ENCODE data around the gene CFAP97D1. TPM values are rescaled to one million over a fixed set of nuclear protein-coding genes. Genes with fewer than 3 reads are reported as not detected.

The CFAP97D1 gene
- total RNA-seq, 1 experiment from 2014 or later, result 0.18 TPM

DNA sequence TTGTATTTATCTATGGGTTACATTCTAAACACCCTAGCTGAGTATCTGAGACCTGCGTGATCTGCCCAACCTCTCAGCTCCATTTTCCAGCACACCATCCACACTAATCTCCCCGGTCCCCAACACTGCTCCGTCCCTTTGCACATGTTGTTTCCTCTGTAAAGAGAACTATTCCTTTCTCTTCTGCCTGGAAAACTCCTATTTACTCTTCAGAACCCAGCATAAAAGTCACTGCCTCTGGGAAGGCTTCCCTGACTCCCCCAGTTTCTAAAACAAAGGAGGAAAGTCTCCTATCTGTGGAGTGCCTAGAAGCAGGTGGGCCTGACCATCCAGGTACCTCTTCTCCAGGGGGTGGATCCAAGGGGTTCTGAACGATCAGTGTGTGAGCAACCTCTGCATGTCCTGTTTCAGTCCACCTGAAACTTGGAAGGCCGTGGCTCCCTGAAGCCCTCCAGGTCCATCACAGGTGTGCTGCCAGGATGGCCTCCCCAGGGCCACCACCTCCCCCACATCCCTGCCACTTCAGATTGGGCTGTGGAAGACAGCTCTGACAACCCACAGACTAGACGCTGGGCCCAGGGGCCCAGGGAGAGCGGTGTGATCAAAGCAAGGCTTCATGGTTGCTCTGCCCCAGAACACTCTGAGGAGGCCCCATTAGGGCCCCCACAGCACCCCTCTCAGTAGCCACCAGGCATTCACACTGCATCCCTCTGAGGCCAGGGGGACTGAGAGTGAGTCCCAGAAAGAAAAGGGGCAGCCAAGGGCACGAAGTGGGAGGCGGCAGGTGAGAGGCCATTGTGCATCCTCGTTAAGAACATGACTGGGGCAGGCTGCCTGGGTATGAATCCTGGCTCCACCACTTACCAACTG, 32.4 kb downstream of the CFAP97D1 start:
- Mint-ChIP-seq H3K27ac (ENCODE audit: unreplicated experiment) (no peak overlapping the region), H3K4me1 (ENCODE audit: low read depth, unreplicated experiment) (peaks cover 8% of the 10 kb centered on the region), H3K36me3 (ENCODE audit: insufficient read depth, unreplicated experiment) (no peaks in the 10 kb centered on the region), H3K27me3 (ENCODE audit: insufficient read depth, unreplicated experiment) (no peaks in the 10 kb centered on the region), H3K4me3 (ENCODE audit: unreplicated experiment) (no peak overlapping the region), H3K9me3 (ENCODE audit: unreplicated experiment) (no peaks in the 10 kb centered on the region)
- Histone ChIP-seq H3K36me3 (ENCODE audit: control insufficient read depth, insufficient read depth, low read length) (no peaks in the 10 kb centered on the region), H3K27me3 (replicated peaks; ENCODE audit: control insufficient read depth, insufficient read depth, low read length) (no peaks in the 10 kb centered on the region), H3K4me1 (peaks cover 6% of the 10 kb centered on the region; the same call in 1 of the 2 replicates), H3K9me3 (no peaks in the 10 kb centered on the region), H3K4me3 (ENCODE audit: low read depth, low read length) (no peak overlapping the region)
- no peak for TF ChIP-seq CTCF (IDR thresholded peaks at IDR 0.05; ENCODE audit: insufficient read depth in 1 of 2, low read depth in 1 of 2, low read length in 1 of 2, severe bottlenecking in 1 of 2, unreplicated experiment in 1 of 2)
- BruUV-seq (replicated peaks), result no TSS peak
- POLR2A ChIA-PET, result no interaction called here
- CTCF ChIA-PET, result interaction anchor here (1.3 kb wide), 1 partner anchor 34 kb away, joined by 4 read pairs; the partner anchor contains the start of gene DUSP3
- DNase-seq, result no peak
- intact Hi-C loops (cut with micrococcal nuclease; ENCODE audit: unreplicated experiment), result no loop called here

- intact Hi-C loops (cut with micrococcal nuclease; ENCODE audit: unreplicated experiment), result no loop called here
- H3K27ac Mint-ChIP-seq (ENCODE audit: unreplicated experiment), result no peak overlapping the region
- Histone ChIP-seq H3K9me3 (no peaks in the 10 kb centered on the region), H3K36me3 (ENCODE audit: control insufficient read depth, insufficient read depth, low read length) (no peaks in the 10 kb centered on the region), H3K4me3 (ENCODE audit: low read depth, low read length) (no peak overlapping the region), H3K27me3 (replicated peaks; ENCODE audit: control insufficient read depth, insufficient read depth, low read length) (no peaks in the 10 kb centered on the region), H3K4me1 (peaks cover 6% of the 10 kb centered on the region; the same call in 1 of the 2 replicates)
- POLR2A ChIA-PET, result no interaction called here
- no peaks in the 10 kb centered on the region for H3K36me3 Mint-ChIP-seq (ENCODE audit: insufficient read depth, unreplicated experiment)
- CTCF ChIA-PET, result interaction anchor here (0.6 to 1.3 kb wide), 5 partner anchors 19 to 386 kb away, joined by 3 to 8 read pairs (median 4); partner anchors contain the start of genes ATXN7L3, DUSP3 and MPP3
- H3K9me3 Mint-ChIP-seq (ENCODE audit: unreplicated experiment), result no peaks in the 10 kb centered on the region
- H3K4me1 Mint-ChIP-seq (ENCODE audit: low read depth, unreplicated experiment), result peaks cover 8% of the 10 kb centered on the region
- no TSS peak for BruUV-seq (replicated peaks)
- no peak overlapping the region for H3K4me3 Mint-ChIP-seq (ENCODE audit: unreplicated experiment)
- no peak for DNase-seq
- H3K27me3 Mint-ChIP-seq (ENCODE audit: insufficient read depth, unreplicated experiment), result no peaks in the 10 kb centered on the region
- TF ChIP-seq CTCF (IDR thresholded peaks at IDR 0.05; ENCODE audit: insufficient read depth in 1 of 2, low read depth in 1 of 2, low read length in 1 of 2, severe bottlenecking in 1 of 2, unreplicated experiment in 1 of 2), result no peak
Observed at GRCh38 chr17:43813386-43813785, 33.2 kb downstream of the CFAP97D1 start.

DNA sequence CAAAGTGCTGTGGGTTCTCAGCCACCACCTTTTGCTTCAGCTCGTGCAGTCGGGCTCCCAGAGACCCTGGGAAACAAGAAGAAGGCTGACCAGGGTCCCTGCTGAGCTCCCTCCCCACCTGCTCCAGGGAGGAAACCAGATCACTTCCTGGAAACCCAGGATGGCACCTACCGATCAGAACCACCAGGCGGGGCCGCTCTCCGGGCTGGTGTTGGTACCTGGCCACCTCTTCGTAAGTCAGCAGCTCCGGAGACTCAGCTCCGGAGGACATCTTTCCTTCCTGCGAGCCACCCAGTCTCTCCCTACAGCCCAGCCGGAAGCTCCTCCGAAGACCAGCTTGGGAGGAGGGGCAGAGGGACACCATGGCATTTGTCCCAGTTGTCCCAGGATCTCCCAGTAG, 33.8 kb downstream of the CFAP97D1 start:
- Histone ChIP-seq H3K36me3 (ENCODE audit: control insufficient read depth, insufficient read depth, low read length) (no peaks in the 10 kb centered on the region), H3K4me3 (ENCODE audit: low read depth, low read length) (no peak overlapping the region), H3K4me1 (peaks cover 6% of the 10 kb centered on the region; the same call in 1 of the 2 replicates), H3K27me3 (replicated peaks; ENCODE audit: control insufficient read depth, insufficient read depth, low read length) (no peaks in the 10 kb centered on the region), H3K9me3 (no peaks in the 10 kb centered on the region)
- BruUV-seq (replicated peaks), result no TSS peak
- no peak for DNase-seq
- Mint-ChIP-seq H3K4me3 (ENCODE audit: unreplicated experiment) (no peak overlapping the region), H3K9me3 (ENCODE audit: unreplicated experiment) (no peaks in the 10 kb centered on the region), H3K36me3 (ENCODE audit: insufficient read depth, unreplicated experiment) (no peaks in the 10 kb centered on the region), H3K27me3 (ENCODE audit: insufficient read depth, unreplicated experiment) (no peaks in the 10 kb centered on the region), H3K4me1 (ENCODE audit: low read depth, unreplicated experiment) (peaks cover 8% of the 10 kb centered on the region), H3K27ac (ENCODE audit: unreplicated experiment) (no peak overlapping the region)
- POLR2A ChIA-PET, result no interaction called here
- TF ChIP-seq CTCF (IDR thresholded peaks at IDR 0.05; ENCODE audit: insufficient read depth in 1 of 2, low read depth in 1 of 2, low read length in 1 of 2, severe bottlenecking in 1 of 2, unreplicated experiment in 1 of 2), result peak in 1 of 2 experiments; percentile 5
- intact Hi-C loops (cut with micrococcal nuclease; ENCODE audit: unreplicated experiment), result no loop called here
- CTCF ChIA-PET, result interaction anchor here (0.6 to 1.3 kb wide), 5 partner anchors 18 to 386 kb away, joined by 3 to 8 read pairs (median 4); partner anchors contain the start of genes ATXN7L3, DUSP3 and MPP3

Data from Caco-2 (cell line).